ENCODE results near the gene ARHGEF19.

ARHGEF19 gene

GRCh38 chr1:16155537-16156410, 56.7 kb downstream of the ARHGEF19 start, which contains the start of gene EPHA2 (continued):
- no peak for TF ChIP-seq ZNF555 (tag by site-specific recombination; conservative IDR thresholded peaks at IDR 0.05)
- no peak for TF ChIP-seq ZSCAN23 (tag by site-specific recombination; IDR thresholded peaks at IDR 0.05)
- no peak for TF ChIP-seq TRIM28 (IDR thresholded peaks at IDR 0.05; ENCODE audit: borderline replicate concordance, low read length)
- peak; percentile 74 for TF ChIP-seq ZEB2 (tag by site-specific recombination; IDR thresholded peaks at IDR 0.05)
- TF ChIP-seq KLF17 (tag by site-specific recombination; IDR thresholded peaks at IDR 0.05), result peak; percentile 94
- TF ChIP-seq BCL11B (tag by site-specific recombination; IDR thresholded peaks at IDR 0.05; ENCODE audit: low read depth), result no peak
- peak; percentile 79 for TF ChIP-seq SP3 (tag by site-specific recombination; IDR thresholded peaks at IDR 0.05)
- no peak for TF ChIP-seq ZNF404 (tag by site-specific recombination; IDR thresholded peaks at IDR 0.05)
- TF ChIP-seq PRDM10 (tag by site-specific recombination; IDR thresholded peaks at IDR 0.05), result peak; percentile 52; the same call in 1 of the 2 replicates
- no peak for TF ChIP-seq ZNF544 (tag by site-specific recombination; IDR thresholded peaks at IDR 0.05)
- no peak for TF ChIP-seq ZNF274 (IDR thresholded peaks at IDR 0.05; ENCODE audit: low read length)
- TF ChIP-seq ZNF274 (tag by site-specific recombination; IDR thresholded peaks at IDR 0.05; ENCODE audit: borderline replicate concordance), result no peak
- no peak; the same call in 1 of the 2 replicates for TF ChIP-seq ZBTB10 (tag by site-specific recombination; IDR thresholded peaks at IDR 0.05)
- no peak for TF ChIP-seq ZNF624 (tag by site-specific recombination; IDR thresholded peaks at IDR 0.05)
- TF ChIP-seq ZNF335 (tag by site-specific recombination; conservative IDR thresholded peaks at IDR 0.05), result no peak; the same call in none of the 2 replicates
- no peak for TF ChIP-seq TCF7L2 (IDR thresholded peaks at IDR 0.05; ENCODE audit: borderline replicate concordance, low read depth, low read length)
- peak; percentile 98 for TF ChIP-seq ATF2 (tag by site-specific recombination; IDR thresholded peaks at IDR 0.05; ENCODE audit: low read depth)
- no peak for TF ChIP-seq ZNF768 (tag by site-specific recombination; IDR thresholded peaks at IDR 0.05)
- no peak for TF ChIP-seq GLI4 (tag by site-specific recombination; IDR thresholded peaks at IDR 0.05)
- TF ChIP-seq KLF16 (tag by site-specific recombination; IDR thresholded peaks at IDR 0.05), result peak; percentile 72
- no peak for TF ChIP-seq ZNF292 (tag by site-specific recombination; IDR thresholded peaks at IDR 0.05; ENCODE audit: borderline replicate concordance, low read depth)
- TF ChIP-seq MZF1 (tag by site-specific recombination; IDR thresholded peaks at IDR 0.05; ENCODE audit: borderline replicate concordance), result no peak
- no peak for TF ChIP-seq HOXA7 (CRISPR knock-in tag; IDR thresholded peaks at IDR 0.05; ENCODE audit: borderline replicate concordance)
- peak; percentile 51; the same call in 1 of the 2 replicates for TF ChIP-seq ZNF501 (tag by site-specific recombination; IDR thresholded peaks at IDR 0.05)
- TF ChIP-seq YY1 (tag by site-specific recombination; IDR thresholded peaks at IDR 0.05), result no peak; the same call in 1 of the 2 replicates
- TF ChIP-seq KLF1 (tag by site-specific recombination; IDR thresholded peaks at IDR 0.05), result peak; percentile 54; the same call in 1 of the 2 replicates
- TF ChIP-seq ZBTB17 (tag by site-specific recombination; IDR thresholded peaks at IDR 0.05), result peak; percentile 69
- peak; percentile 73 for TF ChIP-seq ZNF423 (tag by site-specific recombination; IDR thresholded peaks at IDR 0.05)

Measured in HEK293 (cell line).